Endothelial cell of umbilical vein (primary cell): ENCODE data around the gene ZNF618.

Experiments
- EZH2 ChIP-seq: IDR thresholded peaks from 2 replicates; pipeline ENCODE4 v1.6.1; 2012; ENCODE audit warnings: borderline replicate concordance, low read depth, mild to moderate bottlenecking, moderate library complexity, low read length, inconsistent platforms; ENCODE audit not compliant: severe bottlenecking
- TF ChIP-seq, protein P1 (sequence below), 2 donors: IDR thresholded peaks; 1 replicate in 1 of 2; 2 replicates in 1 of 2; pipeline ENCODE4 v1.5.1; 2011; ENCODE audit warnings: low read length in 2 of 2, mild to moderate bottlenecking in 2 of 2, moderate library complexity in 2 of 2, control low read depth in 1 of 2, inconsistent platforms in 1 of 2, low read depth in 1 of 2; ENCODE audit not compliant: insufficient read depth in 1 of 2; ENCODE audit errors: extremely low read depth in 1 of 2

DNA sequence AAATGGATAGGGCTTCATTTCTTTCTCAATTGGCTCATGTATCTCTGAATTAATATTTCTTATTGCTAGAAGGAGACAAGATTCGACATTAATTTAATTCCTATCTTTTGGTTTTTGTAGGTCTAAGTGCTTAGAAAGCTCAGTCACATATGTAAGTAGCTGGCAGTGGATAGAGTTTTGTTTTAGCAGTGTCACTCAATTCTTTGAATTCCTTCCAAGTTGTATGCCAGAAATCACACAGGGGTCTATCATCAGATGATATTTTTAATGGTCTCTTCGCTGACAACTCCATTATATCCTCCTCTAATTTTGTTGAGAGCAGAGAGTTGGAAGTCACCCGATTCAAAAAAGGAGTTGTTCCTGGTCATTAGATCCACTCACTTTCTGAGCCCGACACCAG is 119.3 kb downstream of the ZNF618 start:
- TF ChIP-seq EZH2: no peak
- TF ChIP-seq, protein P1, sequence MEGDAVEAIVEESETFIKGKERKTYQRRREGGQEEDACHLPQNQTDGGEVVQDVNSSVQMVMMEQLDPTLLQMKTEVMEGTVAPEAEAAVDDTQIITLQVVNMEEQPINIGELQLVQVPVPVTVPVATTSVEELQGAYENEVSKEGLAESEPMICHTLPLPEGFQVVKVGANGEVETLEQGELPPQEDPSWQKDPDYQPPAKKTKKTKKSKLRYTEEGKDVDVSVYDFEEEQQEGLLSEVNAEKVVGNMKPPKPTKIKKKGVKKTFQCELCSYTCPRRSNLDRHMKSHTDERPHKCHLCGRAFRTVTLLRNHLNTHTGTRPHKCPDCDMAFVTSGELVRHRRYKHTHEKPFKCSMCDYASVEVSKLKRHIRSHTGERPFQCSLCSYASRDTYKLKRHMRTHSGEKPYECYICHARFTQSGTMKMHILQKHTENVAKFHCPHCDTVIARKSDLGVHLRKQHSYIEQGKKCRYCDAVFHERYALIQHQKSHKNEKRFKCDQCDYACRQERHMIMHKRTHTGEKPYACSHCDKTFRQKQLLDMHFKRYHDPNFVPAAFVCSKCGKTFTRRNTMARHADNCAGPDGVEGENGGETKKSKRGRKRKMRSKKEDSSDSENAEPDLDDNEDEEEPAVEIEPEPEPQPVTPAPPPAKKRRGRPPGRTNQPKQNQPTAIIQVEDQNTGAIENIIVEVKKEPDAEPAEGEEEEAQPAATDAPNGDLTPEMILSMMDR (IDR thresholded peaks at IDR 0.05; ENCODE audit: extremely low read depth in 1 of 2, insufficient read depth in 1 of 2, low read depth in 1 of 2, low read length in 2 of 2): no peak
